GM08714 (cell line): ENCODE results near the gene GPR83.

Source experiments
- H3K4me3 ChIP-seq: fragments of 200-500 bp; sonication (Bioruptor generic); 2 replicates; pipeline ENCODE4 v1.5.1; 2014; ENCODE audit warnings: mild to moderate bottlenecking, low read length, inconsistent platforms
- ZNF274 ChIP-seq: IDR thresholded peaks from 2 replicates; pipeline ENCODE4 v1.6.1; 2012; ENCODE audit warnings: mild to moderate bottlenecking, low read depth, low read length

Gene GPR83

GRCh38 chr11:94329501-94329900 lies 71.7 kb downstream of the GPR83 start:
- no peak for TF ChIP-seq ZNF274
- H3K4me3 ChIP-seq = no peak overlapping the region

DNA sequence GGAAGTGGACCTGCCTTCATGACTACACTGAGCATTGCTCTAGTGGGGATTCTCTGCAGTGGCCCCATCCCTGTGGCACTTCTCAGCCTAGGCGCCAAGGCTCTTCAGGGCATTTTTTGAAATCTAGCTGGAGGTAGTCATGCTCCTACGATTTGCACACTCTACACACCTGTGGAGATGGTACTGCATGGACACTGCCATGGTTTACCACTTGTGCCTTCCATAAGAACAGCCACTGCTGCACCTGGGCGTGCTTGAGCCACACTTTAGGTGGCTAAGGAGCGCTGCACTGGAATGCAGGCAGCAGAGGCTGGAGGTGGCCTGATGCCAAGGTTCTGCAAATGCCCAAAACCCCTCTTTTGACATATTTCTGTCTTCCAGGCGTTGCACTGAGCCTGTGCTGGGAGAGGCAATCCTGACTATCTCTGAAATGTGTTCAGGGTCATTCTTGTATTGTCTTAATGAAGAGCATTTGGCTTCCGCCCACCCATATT lies 72.6 kb downstream of the GPR83 start:
- TF ChIP-seq ZNF274 = no peak
- no peak overlapping the region for H3K4me3 ChIP-seq
